Vagina (tissue), 2 donors: Measurements from ENCODE around the gene CAPZA2. TPM values are rescaled to one million over a fixed set of nuclear protein-coding genes. Genes with fewer than 3 reads are reported as not detected.

Source experiments
- DNase-seq, 2 donors: peaks; one replicate each; pipeline ENCODE4 v3.0.0-alpha.2; 2017; ENCODE audit errors: extremely low spot score in 2 of 2
- H3K27ac ChIP-seq: fragments of 200-600 bp; sonication (generic); one replicate; pipeline ENCODE4 v1.5.1; 2019
- H3K27me3 ChIP-seq: fragments of 200-600 bp; sonication (generic); one replicate; pipeline ENCODE4 v1.5.1; 2019
- H3K36me3 ChIP-seq, 2 donors: fragments of 200-600 bp; sonication (generic); one replicate each; pipeline ENCODE4 v1.5.1; 2017 to 2019
- H3K4me1 ChIP-seq: fragments of 200-600 bp; sonication (generic); one replicate; pipeline ENCODE4 v1.5.1; 2019
- H3K4me3 ChIP-seq, 2 donors: fragments of 200-600 bp; sonication (generic); 1 replicate in 1 of 2; 2 replicates in 1 of 2; pipeline ENCODE4 v1.5.1; 2016 to 2019
- H3K9me3 ChIP-seq: fragments of 200-600 bp; sonication (generic); one replicate; pipeline ENCODE4 v1.5.1; 2019
- CTCF ChIP-seq, 3 experiments: fragments of 450-650 bp in 2 of 3; fragments of 200-600 bp in 1 of 3; sonication (generic) in 1 of 3; IDR thresholded peaks; one replicate each; pipeline ENCODE4 v1.5.1; 2017 to 2019; ENCODE audit warnings: antibody characterized with exemption in 3 of 3, mild to moderate bottlenecking in 2 of 3, moderate library complexity in 2 of 3
- POLR2A ChIP-seq, 2 donors: fragments of 450-650 bp; IDR thresholded peaks; one replicate each; pipeline ENCODE4 v1.6.1; 2017; ENCODE audit warnings: antibody characterized with exemption in 2 of 2, mild to moderate bottlenecking in 2 of 2, moderate library complexity in 2 of 2
- POLR2AphosphoS5 ChIP-seq, 2 donors: sonication (generic); formaldehyde crosslinking; IDR thresholded peaks; one replicate each; pipeline ENCODE4 v1.9.0; 2017; ENCODE audit warnings: antibody characterized with exemption in 2 of 2, mild to moderate bottlenecking in 2 of 2, low read depth in 1 of 2; ENCODE audit not compliant: insufficient read depth in 1 of 2
- intact Hi-C: fragments of 100-400 bp; cut with DNase I; formaldehyde crosslinking; loops from one replicate; pipeline ENCODE4 v1.15.1; 2023
- total RNA-seq: library from RNA; depleted of rRNA; stranded (reverse); fragments of >200 nt; gene quantifications from one replicate; pipeline ENCODE4 v1.2.3, GENCODE V29; 2016

CAPZA2 gene
- total RNA-seq, 1 donor from 2014 or later = 86.2 TPM

DNA sequence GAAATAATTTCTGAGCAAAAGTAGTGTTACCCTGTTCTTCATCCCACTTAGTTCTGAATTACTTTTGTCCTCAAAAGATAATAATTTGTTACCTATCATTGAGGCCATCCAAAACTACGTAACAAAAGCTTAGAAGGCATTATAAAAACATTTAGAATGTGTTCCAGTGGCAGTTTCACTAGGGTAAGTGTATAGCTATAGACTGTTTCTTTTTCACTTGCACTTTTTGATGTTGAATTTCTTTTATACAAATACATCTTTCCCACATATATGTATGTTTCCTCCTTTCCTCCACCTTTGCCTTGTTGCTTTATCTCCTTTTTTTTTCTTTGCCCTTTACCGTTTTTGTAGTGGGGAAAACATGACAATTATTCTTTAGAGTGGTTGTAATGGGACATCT, 33.5 kb downstream of the CAPZA2 start:
- Histone ChIP-seq H3K36me3 (peaks cover 0 to 27% of the 10 kb centered on the region in 2 donors), H3K9me3 (no peaks in the 10 kb centered on the region), H3K4me3 (no peak overlapping the region), H3K27ac (no peak overlapping the region), H3K27me3 (no peaks in the 10 kb centered on the region), H3K4me1 (no peaks in the 10 kb centered on the region)
- TF ChIP-seq CTCF (IDR thresholded peaks at IDR 0.05) (no peak), POLR2AphosphoS5 (IDR thresholded peaks at IDR 0.05; ENCODE audit: insufficient read depth in 1 of 2, low read depth in 1 of 2) (no peak), POLR2A (IDR thresholded peaks at IDR 0.05) (no peak)
- DNase-seq = no peak
- intact Hi-C loops = no loop called here

- H3K27me3 ChIP-seq = no peaks in the 10 kb centered on the region
- H3K4me1 ChIP-seq = no peaks in the 10 kb centered on the region
- peaks cover 0 to 23% of the 10 kb centered on the region in 2 donors for H3K36me3 ChIP-seq
- DNase-seq = no peak
- TF ChIP-seq CTCF (IDR thresholded peaks at IDR 0.05) = no peak
- TF ChIP-seq POLR2AphosphoS5 (IDR thresholded peaks at IDR 0.05; ENCODE audit: insufficient read depth in 1 of 2, low read depth in 1 of 2) = no peak
- no peak for TF ChIP-seq POLR2A (IDR thresholded peaks at IDR 0.05)
- intact Hi-C loops = no loop called here
- no peak overlapping the region for H3K27ac ChIP-seq
- H3K4me3 ChIP-seq = no peak overlapping the region
- H3K9me3 ChIP-seq = no peaks in the 10 kb centered on the region
Measured at GRCh38 chr7:116897661-116898060, 35.3 kb downstream of the CAPZA2 start.

- TF ChIP-seq POLR2A (IDR thresholded peaks at IDR 0.05) (no peak), CTCF (IDR thresholded peaks at IDR 0.05) (no peak), POLR2AphosphoS5 (IDR thresholded peaks at IDR 0.05; ENCODE audit: insufficient read depth in 1 of 2, low read depth in 1 of 2) (no peak)
- H3K36me3 ChIP-seq = peaks cover 0 to 12% of the 10 kb centered on the region in 2 donors
- no peak overlapping the region for H3K4me3 ChIP-seq
- DNase-seq = no peak
- intact Hi-C loops = no loop called here
- no peaks in the 10 kb centered on the region for H3K27me3 ChIP-seq
- no peaks in the 10 kb centered on the region for H3K4me1 ChIP-seq
- no peaks in the 10 kb centered on the region for H3K9me3 ChIP-seq
- no peak overlapping the region for H3K27ac ChIP-seq
Measured at GRCh38 chr7:116899308-116899707, 36.9 kb downstream of the CAPZA2 start.

GRCh38 chr7:116901143-116901542, 38.8 kb downstream of the CAPZA2 start:
- no peak overlapping the region for H3K27ac ChIP-seq
- no peaks in the 10 kb centered on the region for H3K9me3 ChIP-seq
- H3K36me3 ChIP-seq = peaks cover 0 to 15% of the 10 kb centered on the region in 2 donors
- H3K4me3 ChIP-seq = no peak overlapping the region
- DNase-seq = no peak
- H3K27me3 ChIP-seq = no peaks in the 10 kb centered on the region
- intact Hi-C loops = no loop called here
- no peaks in the 10 kb centered on the region for H3K4me1 ChIP-seq
- TF ChIP-seq POLR2A (IDR thresholded peaks at IDR 0.05) (no peak), CTCF (IDR thresholded peaks at IDR 0.05) (no peak), POLR2AphosphoS5 (IDR thresholded peaks at IDR 0.05; ENCODE audit: insufficient read depth in 1 of 2, low read depth in 1 of 2) (no peak)

DNA sequence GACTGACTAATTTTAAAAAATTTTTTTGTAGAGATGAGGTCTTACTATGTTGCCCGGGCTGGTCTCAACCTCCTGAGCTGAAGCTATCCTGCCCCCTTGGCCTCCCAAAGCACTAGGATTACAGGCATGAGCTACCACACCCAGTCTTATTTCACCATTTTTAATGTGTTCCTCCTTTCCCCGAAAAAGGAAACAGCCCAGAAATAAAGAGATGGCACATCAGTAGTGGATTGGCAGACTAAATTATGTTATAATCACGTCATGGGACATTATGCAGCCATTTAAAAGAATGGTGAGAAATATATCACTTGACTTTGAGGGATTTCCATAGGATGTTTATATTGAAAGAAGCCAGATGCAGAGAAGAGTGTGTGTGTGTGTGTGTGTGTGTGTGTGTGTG, 40.5 kb downstream of the CAPZA2 start:
- no peak for DNase-seq
- intact Hi-C loops = no loop called here
- H3K27ac ChIP-seq = no peak overlapping the region
- no peak overlapping the region for H3K4me3 ChIP-seq
- no peaks in the 10 kb centered on the region for H3K27me3 ChIP-seq
- no peaks in the 10 kb centered on the region for H3K4me1 ChIP-seq
- no peaks in the 10 kb centered on the region for H3K9me3 ChIP-seq
- peaks cover 0 to 24% of the 10 kb centered on the region in 2 donors for H3K36me3 ChIP-seq
- TF ChIP-seq POLR2A (IDR thresholded peaks at IDR 0.05) = no peak
- no peak for TF ChIP-seq CTCF (IDR thresholded peaks at IDR 0.05)
- TF ChIP-seq POLR2AphosphoS5 (IDR thresholded peaks at IDR 0.05; ENCODE audit: insufficient read depth in 1 of 2, low read depth in 1 of 2) = no peak
